Osteocyte (in vitro differentiated cells): ENCODE data around the gene SLC24A1. TPM values are rescaled to one million over a fixed set of nuclear protein-coding genes. Genes with fewer than 3 reads are reported as not detected.

Experiments
- DNase-seq: peaks from one replicate; pipeline ENCODE4 v3.0.0; 2021; ENCODE audit warnings: mixed read lengths; ENCODE audit not compliant: unreplicated experiment; ENCODE audit errors: extremely low spot score
- H3K27ac Mint-ChIP-seq: one replicate; pipeline ENCODE4 v1.8.0; 2021; ENCODE audit warnings: mild to moderate bottlenecking, mixed read lengths; ENCODE audit not compliant: unreplicated experiment
- H3K27me3 Mint-ChIP-seq: one replicate; pipeline ENCODE4 v1.8.0; 2021; ENCODE audit warnings: mixed read lengths; ENCODE audit not compliant: unreplicated experiment
- H3K36me3 Mint-ChIP-seq: one replicate; pipeline ENCODE4 v1.8.0; 2021; ENCODE audit warnings: mixed read lengths; ENCODE audit not compliant: unreplicated experiment
- H3K4me1 Mint-ChIP-seq: one replicate; pipeline ENCODE4 v1.8.0; 2021; ENCODE audit warnings: mixed read lengths; ENCODE audit not compliant: unreplicated experiment
- H3K4me3 Mint-ChIP-seq: one replicate; pipeline ENCODE4 v1.8.0; 2021; ENCODE audit warnings: mild to moderate bottlenecking, moderate library complexity, mixed read lengths; ENCODE audit not compliant: unreplicated experiment
- H3K9me3 Mint-ChIP-seq: one replicate; pipeline ENCODE4 v1.8.0; 2021; ENCODE audit warnings: mixed read lengths; ENCODE audit not compliant: unreplicated experiment
- total RNA-seq: library from RNA; stranded (reverse); gene quantifications from 2 replicates; pipeline ENCODE4 v1.2.1, GENCODE V29; 2021
- TF ChIP-seq, protein P1 (sequence below): fragments of 200-600 bp; sonication (generic); IDR thresholded peaks from 2 replicates; pipeline ENCODE4 v1.5.0; 2021; ENCODE audit warnings: antibody characterized with exemption, mild to moderate bottlenecking, moderate library complexity

Gene SLC24A1
- total RNA-seq, 1 donor from 2014 or later: 14.8 TPM

DNA sequence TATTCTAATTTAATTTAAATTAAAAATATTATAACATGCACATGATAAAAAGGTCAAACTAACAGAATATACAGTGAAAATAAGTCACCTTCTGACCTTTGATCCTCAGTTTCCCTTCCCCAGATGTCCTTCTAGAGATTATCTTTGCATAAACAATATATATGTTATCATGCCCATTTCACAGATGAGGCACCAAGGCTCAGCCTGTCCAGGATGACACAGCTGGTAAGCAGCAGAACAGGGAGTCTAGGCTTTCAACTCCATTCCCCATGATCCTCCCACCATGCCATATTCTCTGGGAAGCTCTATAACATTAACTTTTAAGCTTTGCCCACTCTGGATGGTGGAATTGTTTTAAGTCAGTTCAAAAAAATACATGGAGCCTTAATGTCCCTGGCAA, 1.4 kb downstream of the SLC24A1 start:
- TF ChIP-seq, protein P1, sequence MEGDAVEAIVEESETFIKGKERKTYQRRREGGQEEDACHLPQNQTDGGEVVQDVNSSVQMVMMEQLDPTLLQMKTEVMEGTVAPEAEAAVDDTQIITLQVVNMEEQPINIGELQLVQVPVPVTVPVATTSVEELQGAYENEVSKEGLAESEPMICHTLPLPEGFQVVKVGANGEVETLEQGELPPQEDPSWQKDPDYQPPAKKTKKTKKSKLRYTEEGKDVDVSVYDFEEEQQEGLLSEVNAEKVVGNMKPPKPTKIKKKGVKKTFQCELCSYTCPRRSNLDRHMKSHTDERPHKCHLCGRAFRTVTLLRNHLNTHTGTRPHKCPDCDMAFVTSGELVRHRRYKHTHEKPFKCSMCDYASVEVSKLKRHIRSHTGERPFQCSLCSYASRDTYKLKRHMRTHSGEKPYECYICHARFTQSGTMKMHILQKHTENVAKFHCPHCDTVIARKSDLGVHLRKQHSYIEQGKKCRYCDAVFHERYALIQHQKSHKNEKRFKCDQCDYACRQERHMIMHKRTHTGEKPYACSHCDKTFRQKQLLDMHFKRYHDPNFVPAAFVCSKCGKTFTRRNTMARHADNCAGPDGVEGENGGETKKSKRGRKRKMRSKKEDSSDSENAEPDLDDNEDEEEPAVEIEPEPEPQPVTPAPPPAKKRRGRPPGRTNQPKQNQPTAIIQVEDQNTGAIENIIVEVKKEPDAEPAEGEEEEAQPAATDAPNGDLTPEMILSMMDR: no peak
- Mint-ChIP-seq H3K27me3 (no peaks in the 10 kb centered on the region), H3K4me1 (no peaks in the 10 kb centered on the region), H3K4me3 (no peak overlapping the region), H3K9me3 (no peaks in the 10 kb centered on the region), H3K27ac (no peak overlapping the region), H3K36me3 (peaks cover 22% of the 10 kb centered on the region)
- DNase-seq: no peak

- no peak overlapping the region for H3K4me3 Mint-ChIP-seq
- H3K27ac Mint-ChIP-seq: no peak overlapping the region
- no peak for DNase-seq
- TF ChIP-seq, protein P1: no peak
- no peaks in the 10 kb centered on the region for H3K27me3 Mint-ChIP-seq
- no peaks in the 10 kb centered on the region for H3K4me1 Mint-ChIP-seq
- H3K9me3 Mint-ChIP-seq: no peaks in the 10 kb centered on the region
- H3K36me3 Mint-ChIP-seq: peaks cover 18% of the 10 kb centered on the region
Measured at GRCh38 chr15:65626856-65627255, 5.1 kb downstream of the SLC24A1 start.

DNA sequence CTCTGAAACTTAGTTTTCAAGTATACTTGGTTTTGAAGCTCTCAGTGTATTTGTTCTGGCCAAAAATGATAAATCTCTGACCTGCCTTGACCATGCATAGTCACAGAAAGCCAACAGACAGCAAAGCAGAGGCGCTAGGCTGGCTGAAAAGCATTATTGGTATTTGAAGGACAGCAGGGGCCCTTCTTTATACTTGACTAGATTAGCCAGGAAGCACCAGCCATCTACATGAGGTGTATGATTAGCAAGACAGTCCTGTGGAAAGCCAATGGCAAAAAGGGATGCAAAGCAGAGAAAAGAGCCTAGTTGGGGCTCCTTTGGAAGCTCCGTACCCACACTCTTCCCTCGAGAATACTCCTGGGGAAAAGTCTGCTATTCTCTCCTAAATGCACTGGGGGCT, 7.8 kb downstream of the SLC24A1 start:
- peaks cover 14% of the 10 kb centered on the region for H3K36me3 Mint-ChIP-seq
- DNase-seq: no peak
- H3K27ac Mint-ChIP-seq: no peak overlapping the region
- no peaks in the 10 kb centered on the region for H3K9me3 Mint-ChIP-seq
- peaks cover 5% of the 10 kb centered on the region for H3K4me1 Mint-ChIP-seq
- H3K4me3 Mint-ChIP-seq: no peak overlapping the region
- no peaks in the 10 kb centered on the region for H3K27me3 Mint-ChIP-seq
- TF ChIP-seq, protein P1: no peak

DNA sequence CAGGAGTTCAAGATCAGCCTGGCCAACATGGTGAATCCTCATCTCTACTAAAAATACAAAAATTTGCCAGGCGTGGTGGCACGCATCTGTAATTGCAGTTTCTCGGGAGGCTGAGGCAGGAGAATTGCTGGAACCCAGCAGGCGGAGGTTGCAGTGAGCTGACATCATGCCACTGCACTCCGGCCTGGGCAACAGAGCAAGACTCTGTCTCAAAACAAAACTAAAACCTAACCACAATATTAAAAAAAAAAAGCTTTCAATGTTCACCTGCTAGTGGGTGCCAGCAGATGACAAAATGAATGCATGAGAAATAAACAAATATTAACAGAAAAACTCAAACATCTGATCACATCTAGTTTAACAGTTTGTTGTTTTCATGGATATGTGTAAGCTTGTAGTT, 9.0 kb downstream of the SLC24A1 start:
- no peak for DNase-seq
- peaks cover 5% of the 10 kb centered on the region for H3K4me1 Mint-ChIP-seq
- H3K27ac Mint-ChIP-seq: no peak overlapping the region
- no peak overlapping the region for H3K4me3 Mint-ChIP-seq
- no peaks in the 10 kb centered on the region for H3K27me3 Mint-ChIP-seq
- TF ChIP-seq, protein P1: no peak
- peaks cover 6% of the 10 kb centered on the region for H3K36me3 Mint-ChIP-seq
- H3K9me3 Mint-ChIP-seq: no peaks in the 10 kb centered on the region

DNA sequence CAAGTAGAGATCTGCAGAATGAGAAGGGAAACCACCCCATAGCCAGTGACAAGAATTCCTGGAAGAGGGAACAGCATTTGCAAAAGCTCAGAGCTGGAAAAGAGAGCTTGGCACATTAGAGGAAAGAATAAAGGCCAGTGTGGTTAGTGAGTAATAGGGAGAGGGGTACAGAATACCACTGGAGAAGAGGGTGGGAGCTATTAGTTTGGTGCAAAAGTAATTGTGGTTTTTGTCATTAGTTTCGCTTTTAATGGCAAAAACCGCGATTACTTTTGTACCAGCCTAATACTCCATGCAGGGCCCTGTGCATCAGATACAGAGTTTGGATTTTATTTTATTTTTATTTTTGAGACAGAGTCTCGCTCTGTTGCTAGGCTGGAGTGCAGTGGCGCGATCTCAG, 9.8 kb downstream of the SLC24A1 start:
- Mint-ChIP-seq H3K27me3 (no peaks in the 10 kb centered on the region), H3K27ac (no peak overlapping the region), H3K4me3 (no peak overlapping the region), H3K4me1 (peaks cover 5% of the 10 kb centered on the region), H3K36me3 (peaks cover 2% of the 10 kb centered on the region), H3K9me3 (no peaks in the 10 kb centered on the region)
- TF ChIP-seq, protein P1: no peak
- DNase-seq: no peak
